GM21360 (cell line): ENCODE measurements around the gene CD180.

Experiments used
- ATAC-seq: cut with Tn5 transposase; IDR thresholded peaks from one replicate; pipeline ENCODE4 v1.9.1; 2021; ENCODE audit warnings: mild to moderate bottlenecking, moderate library complexity; ENCODE audit not compliant: unreplicated experiment

Gene CD180

DNA sequence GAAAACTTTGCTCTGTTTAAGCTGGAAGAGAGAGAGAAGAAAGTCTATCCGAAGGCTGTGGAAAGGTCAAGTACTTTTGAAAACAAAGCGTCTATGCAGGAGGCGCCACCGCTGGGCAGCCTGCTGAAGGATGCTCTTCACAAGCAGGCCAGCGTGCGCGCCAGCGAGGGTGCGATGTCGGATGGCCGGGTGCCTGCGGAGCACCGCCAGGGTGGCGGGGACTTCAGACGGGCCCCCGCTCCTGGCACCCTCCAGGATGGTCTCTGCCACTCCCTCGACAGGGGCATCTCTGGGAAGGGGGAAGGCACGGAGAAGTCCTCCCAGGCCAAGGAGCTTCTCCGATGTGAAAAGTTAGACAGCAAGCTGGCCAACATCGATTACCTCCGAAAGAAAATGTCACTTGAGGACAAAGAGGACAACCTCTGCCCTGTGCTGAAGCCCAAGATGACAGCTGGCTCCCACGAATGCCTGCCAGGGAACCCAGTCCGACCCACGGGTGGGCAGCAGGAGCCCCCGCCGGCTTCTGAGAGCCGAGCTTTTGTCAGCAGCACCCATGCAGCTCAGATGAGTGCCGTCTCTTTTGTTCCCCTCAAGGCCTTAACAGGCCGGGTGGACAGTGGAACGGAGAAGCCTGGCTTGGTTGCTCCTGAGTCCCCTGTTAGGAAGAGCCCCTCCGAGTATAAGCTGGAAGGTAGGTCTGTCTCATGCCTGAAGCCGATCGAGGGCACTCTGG, 32.6 kb downstream of the CD180 start:
- no peak for ATAC-seq

DNA sequence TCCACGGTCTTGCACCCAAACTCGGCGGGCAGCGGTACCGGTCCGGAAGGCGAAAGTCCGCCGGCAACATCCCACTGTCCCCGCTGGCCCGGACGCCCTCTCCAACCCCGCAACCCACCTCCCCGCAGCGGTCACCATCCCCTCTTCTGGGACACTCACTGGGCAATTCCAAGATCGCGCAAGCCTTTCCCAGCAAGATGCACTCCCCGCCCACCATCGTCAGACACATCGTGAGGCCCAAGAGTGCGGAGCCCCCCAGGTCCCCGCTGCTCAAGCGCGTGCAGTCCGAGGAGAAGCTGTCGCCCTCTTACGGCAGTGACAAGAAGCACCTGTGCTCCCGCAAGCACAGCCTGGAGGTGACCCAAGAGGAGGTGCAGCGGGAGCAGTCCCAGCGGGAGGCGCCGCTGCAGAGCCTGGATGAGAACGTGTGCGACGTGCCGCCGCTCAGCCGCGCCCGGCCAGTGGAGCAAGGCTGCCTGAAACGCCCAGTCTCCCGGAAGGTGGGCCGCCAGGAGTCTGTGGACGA, 33.3 kb downstream of the CD180 start:
- ATAC-seq = no peak

DNA sequence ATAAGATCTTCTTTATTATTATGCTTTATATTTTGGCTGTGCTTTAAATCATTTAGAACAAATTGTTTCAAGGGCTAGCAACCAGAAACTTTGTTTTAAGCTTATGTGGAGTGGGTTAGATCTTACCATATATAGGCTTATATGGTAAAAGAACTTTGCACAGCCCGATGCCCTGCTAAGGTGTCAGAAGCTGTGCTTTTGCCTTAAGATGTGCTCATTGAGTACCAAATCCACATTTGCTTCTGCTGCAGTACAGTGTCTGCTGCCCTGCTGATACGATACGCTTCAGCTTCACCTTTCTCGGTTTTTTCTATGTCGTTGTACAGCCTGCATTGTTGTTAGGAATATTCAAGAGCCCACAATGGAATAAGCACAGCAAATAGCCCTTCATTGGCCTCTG, 34.8 kb downstream of the CD180 start:
- no peak for ATAC-seq

DNA sequence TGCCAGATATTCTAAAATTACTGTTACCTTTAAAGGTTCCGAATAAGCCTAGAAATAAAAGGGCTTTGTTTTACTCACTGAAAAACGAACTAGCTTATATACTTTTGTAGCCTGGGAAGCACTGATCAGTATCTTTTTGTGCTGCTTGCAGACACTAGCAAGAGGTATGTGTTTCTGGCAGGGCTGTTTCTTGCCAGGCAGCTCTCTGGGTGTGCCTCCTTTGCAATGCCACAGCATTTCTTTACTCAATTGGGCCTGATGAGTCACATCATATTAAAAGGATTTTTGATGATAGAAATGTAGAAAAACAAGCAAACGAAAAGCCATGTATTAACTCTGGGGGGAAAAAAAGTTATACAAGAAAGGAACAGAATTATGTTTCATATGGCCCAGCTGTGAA, 35.6 kb downstream of the CD180 start:
- ATAC-seq = no peak

DNA sequence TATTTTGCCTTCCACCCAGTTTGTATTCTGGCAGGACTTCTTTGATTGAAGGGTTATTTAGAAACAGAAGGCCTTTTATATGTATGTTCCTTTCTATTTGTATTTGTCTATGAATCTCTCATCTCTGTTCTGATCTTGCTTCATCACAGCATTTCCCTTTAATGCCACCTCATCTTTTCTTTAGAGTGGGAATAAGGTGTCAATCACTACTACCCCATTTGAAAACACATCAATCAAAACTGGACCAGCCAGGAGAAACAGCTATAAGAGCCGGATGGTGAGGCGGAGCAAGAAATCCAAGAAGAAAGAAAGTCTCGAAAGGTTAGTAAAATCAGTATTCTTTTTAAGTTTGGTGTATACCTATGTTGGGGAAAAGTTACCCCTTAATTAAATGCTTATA, 36.3 kb downstream of the CD180 start:
- ATAC-seq = no peak

DNA sequence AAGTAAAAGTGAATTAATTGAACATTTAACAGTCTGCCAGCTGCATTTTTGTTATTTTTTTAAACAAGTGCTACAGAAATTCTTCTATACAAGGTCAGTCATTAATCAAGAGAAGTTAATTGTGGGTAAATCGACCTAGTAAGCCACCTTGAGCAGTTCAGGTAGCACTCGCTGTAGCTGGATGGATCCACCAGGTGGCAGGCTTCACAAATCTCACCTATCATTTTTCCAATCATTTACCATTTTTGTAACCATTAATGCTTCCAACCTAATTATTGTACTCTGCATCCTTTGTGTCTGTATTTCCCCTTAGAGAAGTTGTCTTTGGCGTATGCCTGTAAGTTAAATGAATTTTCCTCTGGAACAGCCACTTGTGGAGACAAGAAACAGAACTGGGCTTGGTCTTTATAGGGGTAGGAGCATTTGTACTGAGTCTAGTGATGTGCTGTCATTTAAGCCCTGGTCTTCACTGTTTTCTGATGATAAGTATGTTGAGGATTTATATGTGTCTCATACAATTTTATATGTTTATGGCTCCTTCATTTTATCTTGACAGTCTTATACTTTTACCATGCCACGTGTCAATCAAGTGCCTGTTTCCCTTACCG, 39.5 kb downstream of the CD180 start:
- ATAC-seq = peak; percentile 52

DNA sequence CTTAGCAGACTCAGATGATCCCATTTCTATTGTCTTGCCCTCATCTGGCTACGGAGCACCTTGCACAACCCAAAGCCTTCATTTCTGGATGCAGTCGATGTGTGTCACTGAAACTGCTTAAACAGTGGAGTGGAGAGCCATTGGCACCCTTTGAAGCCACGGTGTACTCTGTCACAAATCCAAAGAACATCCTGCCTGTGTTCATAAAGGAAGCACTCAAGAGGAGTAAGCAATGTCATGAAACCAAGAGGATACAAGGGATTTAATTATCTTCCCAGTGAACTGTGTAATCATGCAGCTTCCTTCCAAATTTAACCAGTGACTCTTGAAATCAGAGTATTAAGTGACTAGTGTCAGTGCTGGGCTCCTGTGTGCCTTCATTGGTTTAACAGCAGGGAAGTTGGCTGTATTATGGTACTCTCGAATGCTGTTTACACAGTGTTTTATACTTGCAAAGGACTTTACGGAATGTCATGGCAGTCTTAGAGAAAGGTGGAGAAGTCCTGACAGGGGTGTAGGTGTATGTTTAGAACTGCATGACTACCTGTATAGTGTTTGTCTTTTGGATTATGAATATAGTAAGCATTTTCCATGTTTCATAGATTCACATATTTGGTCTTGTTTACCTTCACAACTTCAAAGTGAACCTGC, 41.9 kb downstream of the CD180 start:
- ATAC-seq = no peak

DNA sequence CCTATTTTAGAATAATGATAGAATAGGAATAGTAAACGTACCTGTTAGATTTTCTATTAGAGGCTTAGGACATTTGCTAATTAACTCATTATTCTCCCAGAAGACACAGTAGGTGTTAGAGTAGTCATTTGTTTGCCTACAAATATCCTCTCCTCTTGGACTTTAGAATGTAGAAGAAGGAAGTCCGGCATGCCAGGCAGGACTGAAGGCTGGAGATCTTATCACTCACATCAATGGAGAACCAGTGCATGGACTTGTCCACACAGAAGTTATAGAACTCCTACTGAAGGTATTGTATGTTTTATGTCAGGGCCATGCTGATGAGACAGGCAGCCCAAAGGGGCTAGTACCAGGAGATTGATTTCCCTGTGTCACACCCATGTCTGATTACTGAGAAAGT, 43.3 kb downstream of the CD180 start:
- no peak for ATAC-seq

DNA sequence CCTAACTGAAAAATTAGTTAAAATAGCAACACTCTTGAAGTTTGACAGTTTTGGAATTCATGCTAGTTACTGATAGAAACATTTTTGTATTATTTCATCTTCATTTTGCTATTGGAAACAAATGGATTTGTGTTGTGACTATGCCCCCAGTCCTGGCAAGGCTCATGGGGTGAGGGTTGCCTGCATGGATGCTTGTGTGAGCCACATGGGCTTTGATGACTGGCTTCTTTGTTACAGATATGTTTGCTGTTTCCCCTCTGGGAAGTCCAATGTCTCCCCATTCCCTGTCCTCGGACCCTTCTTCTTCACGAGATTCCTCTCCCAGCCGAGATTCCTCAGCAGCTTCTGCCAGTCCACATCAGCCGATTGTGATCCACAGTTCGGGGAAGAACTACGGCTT, 44.2 kb downstream of the CD180 start:
- no peak for ATAC-seq

DNA sequence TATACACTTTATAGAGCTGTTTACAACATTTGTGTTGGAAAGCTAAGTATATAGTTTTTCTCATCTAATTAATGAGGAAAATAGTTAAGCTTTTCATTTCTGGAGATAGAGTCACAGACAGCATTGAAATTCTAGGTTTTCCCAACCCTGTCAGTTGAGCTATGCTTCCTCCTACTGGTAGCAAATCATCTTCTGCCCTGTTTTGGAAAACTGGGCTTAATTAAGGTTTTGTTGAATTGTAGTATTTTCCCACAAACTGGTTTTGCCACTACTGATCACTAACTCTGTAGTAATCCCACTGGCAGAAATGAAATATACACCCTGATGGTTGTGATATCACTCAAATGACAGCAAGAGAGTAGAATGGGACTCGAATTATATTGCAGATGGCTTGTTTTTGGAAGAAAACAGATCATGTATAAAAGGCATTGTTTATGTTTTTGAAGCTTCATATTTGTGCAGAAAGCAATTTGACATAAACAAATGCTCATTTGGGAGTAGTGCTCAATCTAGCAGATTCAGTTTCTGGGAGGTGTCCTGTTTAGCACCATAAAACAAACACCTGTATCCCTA, 46.6 kb downstream of the CD180 start:
- ATAC-seq = no peak

DNA sequence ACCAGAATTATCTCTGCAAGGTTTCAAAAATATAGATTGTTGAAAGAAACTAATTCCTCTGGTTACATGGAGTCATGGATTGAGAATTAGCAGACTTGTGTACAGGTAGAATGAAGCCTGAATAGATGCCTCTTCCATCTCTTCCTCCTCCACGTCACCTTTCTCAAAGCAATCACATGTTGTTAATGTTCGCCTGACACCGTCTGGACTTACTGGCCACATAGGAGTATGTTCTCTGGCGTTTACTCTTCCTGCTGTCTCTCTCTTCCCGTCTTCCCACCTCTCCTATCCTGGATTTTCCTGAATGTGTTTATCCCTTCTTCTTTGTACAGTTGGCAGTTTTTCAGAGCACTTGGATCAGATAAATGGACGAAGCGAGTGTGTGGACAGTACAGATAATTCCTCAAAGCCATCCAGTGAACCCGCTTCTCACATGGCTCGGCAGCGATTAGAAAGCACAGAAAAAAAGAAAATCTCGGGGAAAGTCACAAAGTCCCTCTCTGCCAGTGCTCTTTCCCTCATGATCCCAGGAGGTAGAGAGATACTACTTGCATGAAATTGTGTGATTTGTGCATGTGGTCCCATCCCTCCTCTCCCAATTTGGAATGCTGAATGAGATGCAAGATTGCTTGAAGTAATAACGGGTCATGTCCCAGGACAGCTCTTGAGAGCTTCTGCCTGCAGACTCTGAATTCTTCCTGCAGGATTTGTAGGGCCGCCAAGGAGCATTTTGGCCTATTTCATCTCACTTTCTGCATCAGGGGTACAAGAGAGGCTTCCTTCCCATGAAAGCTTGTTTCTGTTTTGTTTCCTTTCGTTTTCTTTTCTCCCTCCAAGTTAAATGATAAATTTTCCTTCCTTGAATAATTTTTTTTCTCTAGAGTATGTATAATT, 47.3 kb downstream of the CD180 start:
- no peak for ATAC-seq

DNA sequence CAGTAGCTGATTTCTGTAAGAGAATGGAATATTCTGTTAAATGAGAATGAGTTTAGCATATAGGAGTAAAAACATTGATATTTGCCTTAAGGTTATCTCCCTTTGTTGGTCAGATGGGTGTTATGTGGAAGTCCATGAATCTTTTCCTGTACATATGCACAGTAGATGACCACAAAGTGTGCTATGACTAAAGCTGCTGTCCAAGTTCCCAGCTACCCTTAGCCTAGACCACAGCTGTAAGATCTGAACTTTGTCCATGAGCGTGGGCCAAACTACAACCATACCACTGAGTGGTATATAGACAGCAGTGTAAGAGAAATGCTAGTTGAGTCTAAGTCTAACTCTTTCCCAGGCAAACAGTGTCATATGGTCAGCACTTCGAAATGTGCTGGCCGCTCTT, 48.8 kb downstream of the CD180 start:
- ATAC-seq = no peak

DNA sequence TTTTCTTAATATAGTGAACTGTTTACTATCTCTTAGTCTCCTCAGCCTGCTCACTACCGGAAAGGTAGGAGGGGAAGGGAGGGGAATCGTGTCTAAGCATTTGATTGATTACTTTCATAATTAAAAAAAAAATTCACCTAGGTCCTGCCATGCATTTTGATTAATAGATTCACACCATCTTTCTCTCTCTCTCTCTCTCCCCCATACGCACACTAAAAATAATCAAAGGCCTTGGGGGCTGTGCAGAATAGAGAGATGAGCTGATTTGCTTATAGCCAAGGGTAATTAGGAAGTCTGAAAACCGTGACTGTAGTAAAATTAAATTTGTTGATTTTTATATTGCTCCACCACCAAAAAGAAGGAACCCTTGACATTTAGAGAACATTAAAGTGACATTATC, 49.6 kb downstream of the CD180 start:
- no peak for ATAC-seq

DNA sequence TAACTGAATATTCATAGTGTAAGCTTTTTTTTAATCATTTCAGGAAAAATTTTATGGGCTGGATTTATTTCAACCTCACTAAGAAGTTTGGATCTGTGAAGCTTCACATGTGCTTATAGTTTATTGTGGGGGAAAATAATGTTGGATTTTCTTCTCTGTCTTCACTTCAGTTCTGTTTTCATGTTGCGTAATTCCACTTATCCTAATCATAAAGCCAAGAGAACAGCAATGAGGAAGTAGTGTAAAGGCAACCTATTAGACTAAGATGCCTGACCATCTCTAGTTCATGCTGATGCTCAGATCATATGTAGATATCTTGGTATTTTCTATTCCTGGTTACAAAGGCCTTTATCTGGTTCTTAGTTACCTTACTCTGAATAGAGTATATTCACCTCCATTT, 50.0 kb downstream of the CD180 start:
- ATAC-seq = no peak

DNA sequence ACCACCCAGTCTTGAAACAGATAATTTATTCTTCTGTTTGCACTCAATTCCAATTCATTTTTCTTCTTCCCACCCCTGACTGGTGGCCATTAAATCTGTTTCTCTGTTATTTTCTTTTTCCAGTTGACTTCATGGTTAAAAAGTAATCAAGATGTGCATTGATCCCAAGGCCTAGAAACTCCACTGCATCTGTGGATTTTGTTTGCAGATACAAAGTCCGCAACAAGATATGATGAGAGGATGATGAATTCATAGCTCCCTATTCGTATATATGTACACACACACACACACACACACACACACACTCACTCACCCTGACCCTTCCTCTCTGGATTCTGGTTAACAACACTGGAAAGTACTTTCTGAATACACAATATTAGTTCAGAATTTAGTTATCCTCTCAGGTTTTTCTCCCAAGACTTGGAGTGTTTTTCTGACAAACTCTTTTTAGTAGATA, 52.4 kb downstream of the CD180 start:
- no peak for ATAC-seq

DNA sequence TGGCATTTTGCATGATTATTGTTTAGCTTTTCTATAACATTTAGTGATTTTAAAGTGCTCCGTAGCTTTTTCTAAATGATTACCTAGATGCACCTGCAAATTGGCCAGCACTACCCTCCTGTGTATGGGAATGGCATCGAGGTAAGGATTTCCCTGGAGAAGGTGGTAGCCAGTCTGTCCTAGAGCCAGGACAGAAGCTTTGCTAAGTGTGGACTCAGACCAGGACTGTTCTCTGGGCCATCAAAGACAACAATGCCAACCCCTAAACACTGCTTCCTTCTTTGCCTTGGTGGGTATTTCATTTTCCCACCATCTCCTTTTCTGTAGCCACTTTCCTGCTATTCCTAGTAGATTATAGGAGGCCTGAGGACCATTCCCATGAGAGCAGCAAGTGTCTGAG, 53.0 kb downstream of the CD180 start:
- no peak for ATAC-seq

DNA sequence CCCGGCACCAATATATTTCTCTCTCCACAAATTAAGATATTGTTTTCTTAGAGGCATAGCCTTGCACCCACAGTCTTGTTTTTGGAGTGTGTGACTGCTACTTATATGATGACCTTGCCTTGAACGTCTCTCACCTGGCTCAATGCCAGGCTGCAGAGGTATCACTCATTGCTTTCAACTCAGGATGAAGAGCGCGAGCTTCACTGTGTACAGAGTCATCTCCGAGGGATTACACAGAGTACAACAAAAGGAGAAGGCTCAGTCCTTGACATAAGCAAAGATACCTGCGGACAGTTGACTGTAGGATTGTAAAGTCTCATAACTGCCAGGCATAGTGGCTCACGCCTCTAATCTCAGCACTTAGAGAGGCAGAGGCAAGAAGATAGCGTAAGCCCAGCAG, 53.8 kb downstream of the CD180 start:
- ATAC-seq = no peak

DNA sequence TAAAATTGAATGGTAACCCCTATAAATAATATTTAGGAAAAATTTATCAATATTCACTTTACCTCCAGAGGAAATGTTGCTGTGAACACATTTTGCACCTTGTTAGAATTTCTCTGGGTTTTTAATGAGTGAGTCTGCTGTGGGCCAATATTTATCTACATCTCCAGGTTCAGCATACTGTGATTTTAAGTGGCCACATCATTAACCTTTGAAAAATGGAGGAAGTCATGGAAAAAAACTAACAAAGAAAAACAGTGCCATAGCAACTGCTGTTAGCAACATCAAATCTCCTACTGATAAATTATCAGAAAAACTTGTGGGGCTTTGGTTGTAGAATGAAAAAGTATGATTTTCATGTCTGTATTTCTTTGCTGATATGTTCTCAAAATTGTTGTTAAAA, 55.0 kb downstream of the CD180 start:
- ATAC-seq = no peak

DNA sequence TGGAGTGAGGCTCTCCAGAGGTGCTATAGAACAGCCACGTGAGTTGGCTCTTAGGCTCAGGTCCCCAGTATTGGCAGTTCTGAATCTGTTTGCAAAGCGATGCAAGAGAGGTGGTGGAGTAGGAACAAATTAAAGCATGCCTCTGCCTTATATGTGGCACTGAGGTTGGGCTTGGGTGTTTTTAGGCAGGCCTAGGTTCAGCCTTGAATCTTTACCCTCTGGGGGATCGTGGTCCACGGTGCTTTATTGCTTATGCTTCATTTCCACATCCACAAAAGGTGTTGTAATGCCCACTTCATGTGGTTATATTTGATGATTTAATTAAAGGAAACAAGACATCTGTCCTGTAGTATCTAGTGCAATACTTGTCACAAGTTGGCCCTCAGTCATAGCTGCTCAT, 56.2 kb downstream of the CD180 start:
- ATAC-seq = no peak

DNA sequence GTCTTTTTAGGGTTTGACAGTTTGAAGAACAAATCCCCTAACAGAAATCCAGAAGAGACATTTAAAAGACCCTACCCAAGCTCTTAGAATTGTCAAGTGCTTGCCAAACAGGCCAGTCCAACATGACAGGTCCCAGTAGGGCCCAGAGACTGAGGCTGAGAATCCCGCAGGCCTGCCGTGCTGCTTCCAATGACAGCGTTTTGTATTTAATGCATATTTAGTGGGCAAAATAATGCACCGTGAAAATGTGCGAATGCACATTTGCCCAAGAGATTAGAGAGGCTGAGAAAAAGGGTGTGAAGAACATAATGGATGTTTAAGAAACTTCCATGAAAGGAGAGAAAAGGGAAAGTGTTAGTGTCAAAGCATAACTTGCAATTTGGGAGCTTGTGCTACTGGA, 57.6 kb downstream of the CD180 start:
- no peak for ATAC-seq
